Hepatocyte (in vitro differentiated cells): ENCODE measurements around the gene NXN. TPM values are rescaled to one million over a fixed set of nuclear protein-coding genes. Genes with fewer than 3 reads are reported as not detected.

ENCODE experiments used
- DNase-seq: peaks from one replicate; pipeline ENCODE4 v3.0.0-alpha.2; 2016; ENCODE audit warnings: low spot score
- H2AFZ ChIP-seq: fragments of 200-600 bp; sonication (generic); 2 replicates; pipeline ENCODE4 v1.6.0; 2016; ENCODE audit warnings: antibody characterized with exemption, mild to moderate bottlenecking
- H3K27ac ChIP-seq: fragments of 200-600 bp; sonication (generic); 2 replicates; pipeline ENCODE4 v1.5.1; 2016; ENCODE audit warnings: mild to moderate bottlenecking
- H3K27me3 ChIP-seq: fragments of 200-600 bp; sonication (generic); 2 replicates; pipeline ENCODE4 v1.6.1; 2016
- H3K36me3 ChIP-seq: fragments of 200-600 bp; sonication (generic); replicated peaks from 2 replicates; pipeline ENCODE4 v1.5.1; 2016; ENCODE audit warnings: low read depth; ENCODE audit not compliant: insufficient read depth
- H3K4me1 ChIP-seq: fragments of 200-600 bp; sonication (generic); 2 replicates; pipeline ENCODE4 v1.5.1; 2016; ENCODE audit warnings: mild to moderate bottlenecking, moderate library complexity; ENCODE audit not compliant: insufficient read depth
- H3K4me2 ChIP-seq: fragments of 200-600 bp; sonication (generic); 2 replicates; pipeline ENCODE4 v1.6.0; 2016
- H3K4me3 ChIP-seq: fragments of 200-600 bp; sonication (generic); 2 replicates; pipeline ENCODE4 v1.5.1; 2016; ENCODE audit warnings: mild to moderate bottlenecking
- H3K79me2 ChIP-seq: fragments of 200-600 bp; sonication (generic); 2 replicates; pipeline ENCODE4 v1.6.0; 2017; ENCODE audit warnings: mild to moderate bottlenecking
- H3K9me2 ChIP-seq: fragments of 200-600 bp; sonication (generic); replicated peaks from 2 replicates; pipeline ENCODE4 v1.6.0; 2017; ENCODE audit warnings: mild to moderate bottlenecking; ENCODE audit not compliant: insufficient read depth
- H3K9me3 ChIP-seq: fragments of 200-600 bp; sonication (generic); 2 replicates; pipeline ENCODE4 v1.5.1; 2016; ENCODE audit warnings: low read depth, mild to moderate bottlenecking
- H4K20me1 ChIP-seq: fragments of 200-600 bp; sonication (generic); 2 replicates; pipeline ENCODE4 v1.6.0; 2016; ENCODE audit warnings: mild to moderate bottlenecking; ENCODE audit not compliant: insufficient read depth, poor library complexity, severe bottlenecking
- CTCF ChIP-seq: fragments of 200-600 bp; sonication (generic); IDR thresholded peaks from 2 replicates; pipeline ENCODE4 v1.5.1; 2016; ENCODE audit warnings: antibody characterized with exemption, mild to moderate bottlenecking; ENCODE audit not compliant: poor library complexity
- EZH2 ChIP-seq: fragments of 200-600 bp; sonication (generic); IDR thresholded peaks from 2 replicates; pipeline ENCODE4 v1.6.1; 2016; ENCODE audit warnings: antibody characterized with exemption, mild to moderate bottlenecking, borderline replicate concordance
- EZH2phosphoT487 ChIP-seq: fragments of 200-600 bp; sonication (generic); IDR thresholded peaks from one replicate; pipeline ENCODE4 v1.6.1; 2018; ENCODE audit warnings: antibody characterized with exemption, mild to moderate bottlenecking, low read depth, moderate library complexity; ENCODE audit not compliant: unreplicated experiment, severe bottlenecking
- WGBS: methylation state at CpG from one replicate; pipeline ENCODE4 v1.1.6; 2016; ENCODE audit warnings: low lambda C conversion rate; ENCODE audit errors: missing lambda C conversion rate; 5-methylcytosine and 5-hydroxymethylcytosine counted together
- polyA plus RNA-seq: library from polyadenylated mRNA; unstranded; fragments of >200 nt; fragmentation: Nextera tagmentation; extraction: Ambion mirVana; gene quantifications from 2 replicates; pipeline ENCODE4 v1.2.1, GENCODE V29; 2016
- total RNA-seq: library from RNA; depleted of rRNA; stranded (reverse); fragments of >200 nt; gene quantifications from 2 replicates; pipeline ENCODE4 v1.2.3, GENCODE V29; 2014

NXN gene
- total and polyA plus RNA-seq, 2 experiments from 2014 or later, result 55.0 to 74.1 TPM

GRCh38 chr17:799261-799660 is 180.3 kb downstream of the NXN start:
- Histone ChIP-seq H3K4me1 (peaks cover 7% of the 10 kb centered on the region), H4K20me1 (no peaks in the 10 kb centered on the region), H3K4me2 (no peak overlapping the region), H3K9me3 (no peaks in the 10 kb centered on the region), H3K9me2 (no peaks in the 10 kb centered on the region), H3K27me3 (no peaks in the 10 kb centered on the region), H3K27ac (no peak overlapping the region), H3K36me3 (no peaks in the 10 kb centered on the region), H2AFZ (no peak overlapping the region), H3K79me2 (no peaks in the 10 kb centered on the region), H3K4me3 (no peak overlapping the region)
- TF ChIP-seq EZH2 (no peak), EZH2phosphoT487 (no peak), CTCF (no peak)
- 92% methylated on average over 11 of the region's 11 CpGs for WGBS
- DNase-seq, result no peak

- H3K27me3 ChIP-seq, result no peaks in the 10 kb centered on the region
- peaks cover 7% of the 10 kb centered on the region for H3K4me1 ChIP-seq
- WGBS, result 59% methylated on average over 11 of the region's 11 CpGs
- no peaks in the 10 kb centered on the region for H3K36me3 ChIP-seq
- H3K9me2 ChIP-seq, result no peaks in the 10 kb centered on the region
- no peak for DNase-seq
- no peak overlapping the region for H3K27ac ChIP-seq
- no peak for TF ChIP-seq EZH2
- no peak for TF ChIP-seq CTCF
- no peak for TF ChIP-seq EZH2phosphoT487
- no peaks in the 10 kb centered on the region for H4K20me1 ChIP-seq
- no peak overlapping the region for H3K4me3 ChIP-seq
- H3K79me2 ChIP-seq, result no peaks in the 10 kb centered on the region
- no peak overlapping the region for H2AFZ ChIP-seq
- no peaks in the 10 kb centered on the region for H3K9me3 ChIP-seq
- H3K4me2 ChIP-seq, result no peak overlapping the region
Observed at GRCh38 chr17:798246-798645, 181.3 kb downstream of the NXN start.

- 95% methylated on average over 22 of the region's 22 CpGs for WGBS
Observed at GRCh38 chr17:797236-797840, 182.2 kb downstream of the NXN start.

More at GRCh38 chr17:797236-797840, 182.2 kb downstream of the NXN start:
- peaks cover 7% of the 10 kb centered on the region for H3K4me1 ChIP-seq
- H3K9me2 ChIP-seq, result no peaks in the 10 kb centered on the region
- no peak overlapping the region for H2AFZ ChIP-seq
- no peak overlapping the region for H3K4me2 ChIP-seq
- H3K27ac ChIP-seq, result no peak overlapping the region
- TF ChIP-seq EZH2 (no peak), CTCF (no peak), EZH2phosphoT487 (no peak)
- H3K27me3 ChIP-seq, result no peaks in the 10 kb centered on the region
- no peaks in the 10 kb centered on the region for H3K9me3 ChIP-seq
- H4K20me1 ChIP-seq, result no peaks in the 10 kb centered on the region
- no peak overlapping the region for H3K4me3 ChIP-seq
- no peak for DNase-seq
- H3K79me2 ChIP-seq, result no peaks in the 10 kb centered on the region
- H3K36me3 ChIP-seq, result no peaks in the 10 kb centered on the region
